GM12864 (cell line): Measurements from ENCODE around the gene CPHXL2.

Experiments used
- DNase-seq: peaks from one replicate; pipeline ENCODE4 v3.0.0-alpha.2; 2011; ENCODE audit warnings: low read depth
- H3K4me3 ChIP-seq: 2 replicates; pipeline ENCODE4 v1.5.1; 2011; ENCODE audit warnings: mild to moderate bottlenecking, low read depth, low read length, control low read depth
- TF ChIP-seq, protein P1 (sequence below): IDR thresholded peaks from 2 replicates; pipeline ENCODE4 v1.5.1; 2011; ENCODE audit warnings: low read depth, mild to moderate bottlenecking, moderate library complexity, low read length, control low read depth, inconsistent platforms; ENCODE audit errors: missing control alignments

Gene CPHXL2

DNA sequence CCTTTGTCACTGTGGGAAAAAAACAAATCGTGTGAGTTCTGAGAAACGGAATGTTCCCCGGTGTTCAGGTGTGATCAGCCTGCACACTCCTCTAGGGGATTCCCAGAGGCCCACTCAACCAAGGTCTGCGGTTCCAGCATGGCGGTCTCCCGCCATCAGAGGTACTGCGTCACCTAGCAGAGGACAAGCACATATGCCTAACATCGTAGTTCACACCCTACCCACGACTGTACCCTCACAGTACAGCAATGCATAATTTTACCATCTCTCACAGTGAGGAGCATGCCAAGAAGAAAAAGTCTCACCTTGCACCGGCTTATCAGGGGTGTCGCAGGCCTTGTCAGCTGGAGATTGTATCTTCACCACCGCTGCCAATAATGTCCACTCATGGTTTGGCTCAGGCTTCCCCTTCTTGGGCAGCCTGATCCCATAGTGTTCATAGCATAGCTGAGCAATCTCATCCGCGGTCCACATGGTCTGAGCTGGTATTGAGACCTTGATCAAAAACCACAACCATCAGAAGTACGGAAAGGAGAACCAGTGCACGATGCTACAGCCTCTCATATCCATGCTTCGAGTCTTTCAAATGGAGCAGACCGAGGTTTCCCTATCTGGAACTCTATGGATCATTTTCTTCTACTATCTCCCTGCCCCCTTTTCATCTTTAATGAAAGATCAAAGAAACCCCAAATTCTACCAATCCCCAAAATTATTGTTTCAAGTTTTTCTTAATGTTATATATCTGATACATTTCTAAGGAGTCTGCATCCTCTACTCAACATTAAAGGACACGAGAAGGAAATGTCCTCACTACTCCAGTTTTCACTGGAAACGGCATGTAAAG is 56.3 kb downstream of the CPHXL2 start:
- no peak for DNase-seq
- TF ChIP-seq, protein P1, sequence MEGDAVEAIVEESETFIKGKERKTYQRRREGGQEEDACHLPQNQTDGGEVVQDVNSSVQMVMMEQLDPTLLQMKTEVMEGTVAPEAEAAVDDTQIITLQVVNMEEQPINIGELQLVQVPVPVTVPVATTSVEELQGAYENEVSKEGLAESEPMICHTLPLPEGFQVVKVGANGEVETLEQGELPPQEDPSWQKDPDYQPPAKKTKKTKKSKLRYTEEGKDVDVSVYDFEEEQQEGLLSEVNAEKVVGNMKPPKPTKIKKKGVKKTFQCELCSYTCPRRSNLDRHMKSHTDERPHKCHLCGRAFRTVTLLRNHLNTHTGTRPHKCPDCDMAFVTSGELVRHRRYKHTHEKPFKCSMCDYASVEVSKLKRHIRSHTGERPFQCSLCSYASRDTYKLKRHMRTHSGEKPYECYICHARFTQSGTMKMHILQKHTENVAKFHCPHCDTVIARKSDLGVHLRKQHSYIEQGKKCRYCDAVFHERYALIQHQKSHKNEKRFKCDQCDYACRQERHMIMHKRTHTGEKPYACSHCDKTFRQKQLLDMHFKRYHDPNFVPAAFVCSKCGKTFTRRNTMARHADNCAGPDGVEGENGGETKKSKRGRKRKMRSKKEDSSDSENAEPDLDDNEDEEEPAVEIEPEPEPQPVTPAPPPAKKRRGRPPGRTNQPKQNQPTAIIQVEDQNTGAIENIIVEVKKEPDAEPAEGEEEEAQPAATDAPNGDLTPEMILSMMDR: no peak
- no peak overlapping the region for H3K4me3 ChIP-seq

DNA sequence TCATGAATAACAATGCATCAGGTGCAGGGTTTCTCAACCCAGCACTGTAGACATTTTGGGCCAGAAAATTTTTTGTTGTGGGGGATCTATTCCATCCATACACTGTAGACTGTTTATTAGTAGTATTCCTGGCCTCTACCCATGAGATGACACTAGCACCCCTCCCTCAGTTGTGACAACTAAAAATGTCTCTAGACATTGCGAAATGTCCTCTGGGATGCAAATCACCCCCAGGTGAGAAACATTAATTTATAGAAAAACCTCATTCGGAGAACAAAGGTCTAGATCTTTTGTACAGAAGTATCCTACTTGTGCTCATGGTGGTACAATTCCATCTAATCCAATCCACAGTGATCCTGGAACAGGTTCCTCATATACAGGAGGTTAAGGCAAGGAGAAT is 58.0 kb downstream of the CPHXL2 start:
- no peak overlapping the region for H3K4me3 ChIP-seq
- TF ChIP-seq, protein P1: no peak
- no peak for DNase-seq

DNA sequence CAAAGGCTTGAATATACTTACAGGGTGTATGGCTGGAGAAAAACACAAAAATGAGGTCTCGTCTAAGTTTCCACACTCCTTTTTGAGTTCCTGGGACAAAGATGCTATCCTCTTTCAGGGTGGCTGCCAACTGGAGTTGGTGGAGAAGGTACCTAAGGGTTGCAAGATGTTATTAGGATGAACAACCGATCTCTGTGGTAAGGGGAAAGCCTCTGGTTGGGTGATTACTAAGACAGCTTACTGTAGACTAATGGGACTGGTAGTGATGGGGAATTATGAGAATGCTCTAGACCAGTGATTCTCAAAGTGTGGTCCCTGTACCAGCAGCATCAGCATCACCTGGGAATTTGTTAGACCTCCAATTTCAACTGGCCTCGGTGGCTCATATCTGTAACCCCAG is 59.7 kb downstream of the CPHXL2 start:
- no peak for DNase-seq
- no peak overlapping the region for H3K4me3 ChIP-seq
- TF ChIP-seq, protein P1: no peak

DNA sequence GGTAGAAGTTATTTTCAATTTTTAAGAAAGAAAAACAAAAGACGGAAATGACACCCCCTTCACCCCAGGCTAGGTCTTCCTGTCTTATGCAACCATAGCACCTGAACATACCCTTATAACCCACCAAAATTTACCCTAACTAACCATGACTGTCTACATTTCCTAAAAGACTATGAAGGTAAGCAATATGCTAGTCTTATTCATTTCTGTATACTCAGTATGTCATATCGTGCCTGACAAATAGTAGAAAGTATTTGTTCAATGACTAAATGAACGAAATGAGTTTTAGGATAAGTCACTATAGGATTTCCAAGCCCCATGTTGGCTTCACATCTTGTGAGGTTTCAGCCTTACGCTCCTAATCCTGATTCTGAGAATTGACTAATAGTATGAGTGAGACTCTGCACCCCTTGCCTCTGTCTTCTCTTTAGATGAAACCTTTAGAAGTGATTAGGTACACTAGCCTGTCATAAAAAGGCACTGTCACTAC is 60.2 kb downstream of the CPHXL2 start:
- no peak for DNase-seq
- TF ChIP-seq, protein P1: no peak
- H3K4me3 ChIP-seq: no peak overlapping the region

DNA sequence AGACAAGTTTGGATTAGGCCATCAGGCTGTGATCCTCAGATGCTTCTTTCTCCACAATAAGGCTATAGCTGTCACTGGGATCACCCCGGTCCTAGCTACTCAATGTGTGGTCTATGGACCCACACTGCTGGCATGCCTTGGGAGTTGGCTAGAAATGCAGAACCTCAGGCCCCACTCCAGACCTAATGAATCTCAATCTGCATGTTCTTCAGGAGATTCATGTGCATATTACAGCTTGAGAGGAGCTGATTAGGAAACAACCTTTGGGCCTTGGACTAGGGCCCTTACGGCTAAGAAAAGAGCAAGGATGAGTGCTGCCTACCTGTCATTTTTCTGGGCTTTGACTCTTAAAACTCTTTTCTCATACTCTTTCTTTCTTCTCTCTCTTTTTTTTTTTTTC is 61.2 kb downstream of the CPHXL2 start:
- H3K4me3 ChIP-seq: no peak overlapping the region
- TF ChIP-seq, protein P1: no peak
- no peak for DNase-seq

DNA sequence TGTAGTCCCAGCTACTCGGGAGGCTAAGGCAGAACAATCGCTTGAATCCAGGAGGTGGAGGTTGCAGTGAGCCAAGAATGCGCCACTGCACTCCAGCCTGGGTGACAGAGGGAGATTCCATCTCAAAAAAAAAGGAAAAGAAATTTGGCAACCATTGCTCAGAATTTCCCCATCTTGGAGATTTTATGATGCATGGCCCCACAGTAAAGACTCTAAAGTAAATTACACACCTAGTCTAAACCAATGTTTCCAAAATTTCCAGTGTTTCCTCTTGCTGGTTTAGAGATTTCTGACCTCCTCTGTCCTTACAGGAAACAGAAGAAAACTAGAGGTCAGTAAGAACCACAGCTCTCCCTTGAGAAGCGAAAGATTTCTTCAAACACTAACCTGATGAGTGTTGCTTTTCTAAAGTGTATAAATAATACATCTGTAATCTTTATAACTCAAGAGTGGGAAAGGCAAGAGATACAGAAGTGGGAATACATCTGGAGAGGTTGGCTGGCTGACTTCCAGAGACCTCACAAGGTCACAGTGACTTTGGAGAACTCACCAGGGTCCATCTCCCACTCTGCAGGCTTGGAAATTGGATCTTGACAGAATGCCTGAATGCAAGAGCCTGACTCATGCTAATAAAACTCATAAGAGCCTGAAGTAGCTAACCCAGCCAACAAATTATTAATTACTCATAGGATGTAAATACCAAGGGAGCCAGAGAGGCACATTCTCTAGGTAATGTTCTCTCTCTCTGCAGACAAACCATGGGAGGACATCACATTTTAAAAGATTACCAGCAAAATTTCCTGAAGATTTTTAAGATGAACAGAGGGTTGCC is 62.5 kb downstream of the CPHXL2 start:
- DNase-seq: no peak
- TF ChIP-seq, protein P1: no peak
- H3K4me3 ChIP-seq: no peak overlapping the region
